ENCODE measurements around the gene URI1. TPM values are rescaled to one million over a fixed set of nuclear protein-coding genes. Genes with fewer than 3 reads are reported as not detected.

The URI1 gene
- total RNA-seq, 4 donors from 2014 or later: 52.2 to 63.2 (median 58.6) TPM

GRCh38 chr19:30054210-30054609 lies 112.2 kb downstream of the URI1 start:
- DNase-seq (ENCODE audit: low spot score) (no peak), ATAC-seq (ENCODE audit: low FRiP score) (no peak)
- no peak for TF ChIP-seq CTCF (IDR thresholded peaks at IDR 0.05)

GRCh38 chr19:30056580-30056979 lies 114.5 kb downstream of the URI1 start:
- no peak for TF ChIP-seq CTCF (IDR thresholded peaks at IDR 0.05)
- ATAC-seq (ENCODE audit: low FRiP score) (no peak), DNase-seq (ENCODE audit: low spot score) (no peak)

- ATAC-seq (ENCODE audit: low FRiP score): no peak
- DNase-seq (ENCODE audit: low spot score): no peak
- TF ChIP-seq CTCF (IDR thresholded peaks at IDR 0.05): no peak
These were observed 117.9 kb downstream of the URI1 start for GRCh38 chr19:30059741-30060457.

- ATAC-seq (ENCODE audit: low FRiP score) (no peak), DNase-seq (ENCODE audit: low spot score) (no peak)
These were observed 118.6 kb downstream of the URI1 start for GRCh38 chr19:30060531-30061222.

GRCh38 chr19:30061223-30062064 lies 119.4 kb downstream of the URI1 start:
- DNase-seq (ENCODE audit: low spot score): no peak
- no peak for ATAC-seq (ENCODE audit: low FRiP score)
- TF ChIP-seq CTCF (IDR thresholded peaks at IDR 0.05): no peak

More at GRCh38 chr19:30060531-30061222, 118.6 kb downstream of the URI1 start:
- TF ChIP-seq CTCF (IDR thresholded peaks at IDR 0.05): no peak

GRCh38 chr19:30062065-30062906 lies 120.2 kb downstream of the URI1 start:
- no peak for DNase-seq (ENCODE audit: low spot score)
- ATAC-seq (ENCODE audit: low FRiP score): no peak
- no peak for TF ChIP-seq CTCF (IDR thresholded peaks at IDR 0.05)

Measured in omental fat pad (tissue), 4 donors.